Nephron (organoid): Measurements from ENCODE around the gene SAMD3.

Experiments
- H3K27ac Mint-ChIP-seq, 3 experiments: 2 replicates each; pipeline ENCODE4 v1.8.0; 2020; ENCODE audit warnings: mixed read lengths in 3 of 3, mild to moderate bottlenecking in 2 of 3, moderate library complexity in 1 of 3
- H3K27me3 Mint-ChIP-seq: 2 replicates; pipeline ENCODE4 v1.8.0; 2021; ENCODE audit warnings: low read depth, mild to moderate bottlenecking, moderate library complexity, mixed read lengths
- H3K36me3 Mint-ChIP-seq: 2 replicates; pipeline ENCODE4 v1.8.0; 2020; ENCODE audit warnings: low read depth, mixed read lengths
- H3K4me1 Mint-ChIP-seq: 2 replicates; pipeline ENCODE4 v1.8.0; 2020; ENCODE audit warnings: mixed read lengths
- H3K4me3 Mint-ChIP-seq, 3 experiments: 2 replicates each; pipeline ENCODE4 v1.8.0; 2020; ENCODE audit warnings: mild to moderate bottlenecking in 3 of 3, mixed read lengths in 3 of 3, moderate library complexity in 2 of 3
- H3K9me3 Mint-ChIP-seq: 2 replicates; pipeline ENCODE4 v1.8.0; 2020; ENCODE audit warnings: mixed read lengths
- CTCF ChIP-seq, 3 experiments: fragments of 200-600 bp; sonication (generic); IDR thresholded peaks; one replicate each; pipeline ENCODE4 v1.5.0; 2021; ENCODE audit warnings: antibody characterized with exemption in 3 of 3; ENCODE audit not compliant: unreplicated experiment in 3 of 3

Gene SAMD3

GRCh38 chr6:130215526-130215925 lies 7.2 kb downstream of the SAMD3 start:
- Mint-ChIP-seq H3K27me3 (no peaks in the 10 kb centered on the region), H3K9me3 (no peaks in the 10 kb centered on the region), H3K4me1 (no peaks in the 10 kb centered on the region), H3K27ac (no peak overlapping the region), H3K4me3 (no peak overlapping the region), H3K36me3 (no peaks in the 10 kb centered on the region)
- no peak for TF ChIP-seq CTCF (IDR thresholded peaks at IDR 0.05; ENCODE audit: unreplicated experiment in 3 of 3)

GRCh38 chr6:130212215-130212874 lies 10.4 kb downstream of the SAMD3 start:
- Mint-ChIP-seq H3K27me3 (no peaks in the 10 kb centered on the region), H3K36me3 (no peaks in the 10 kb centered on the region), H3K27ac (no peak overlapping the region), H3K4me1 (no peaks in the 10 kb centered on the region), H3K9me3 (no peaks in the 10 kb centered on the region), H3K4me3 (no peak overlapping the region)
- no peak for TF ChIP-seq CTCF (IDR thresholded peaks at IDR 0.05; ENCODE audit: unreplicated experiment in 3 of 3)

GRCh38 chr6:130211691-130212090 lies 11.1 kb downstream of the SAMD3 start:
- Mint-ChIP-seq H3K27ac (no peak overlapping the region), H3K36me3 (no peaks in the 10 kb centered on the region), H3K4me3 (no peak overlapping the region), H3K4me1 (peaks cover 2% of the 10 kb centered on the region), H3K27me3 (no peaks in the 10 kb centered on the region), H3K9me3 (no peaks in the 10 kb centered on the region)
- no peak for TF ChIP-seq CTCF (IDR thresholded peaks at IDR 0.05; ENCODE audit: unreplicated experiment in 3 of 3)

- H3K27me3 Mint-ChIP-seq, result no peaks in the 10 kb centered on the region
- no peaks in the 10 kb centered on the region for H3K9me3 Mint-ChIP-seq
- H3K4me3 Mint-ChIP-seq, result no peak overlapping the region
- peaks cover 6% of the 10 kb centered on the region for H3K4me1 Mint-ChIP-seq
- H3K27ac Mint-ChIP-seq, result no peak overlapping the region
- H3K36me3 Mint-ChIP-seq, result no peaks in the 10 kb centered on the region
- no peak for TF ChIP-seq CTCF (IDR thresholded peaks at IDR 0.05; ENCODE audit: unreplicated experiment in 3 of 3)
Measured at GRCh38 chr6:130207979-130208649, 14.6 kb downstream of the SAMD3 start.

GRCh38 chr6:130206479-130206878 lies 16.3 kb downstream of the SAMD3 start:
- Mint-ChIP-seq H3K4me1 (peaks cover 6% of the 10 kb centered on the region), H3K9me3 (no peaks in the 10 kb centered on the region)

More at GRCh38 chr6:130206479-130206878, 16.3 kb downstream of the SAMD3 start:
- Mint-ChIP-seq H3K27me3 (no peaks in the 10 kb centered on the region), H3K27ac (no peak overlapping the region), H3K4me3 (no peak overlapping the region), H3K36me3 (no peaks in the 10 kb centered on the region)
- no peak for TF ChIP-seq CTCF (IDR thresholded peaks at IDR 0.05; ENCODE audit: unreplicated experiment in 3 of 3)
